NB4 (cell line): ENCODE measurements around the gene OLFML3.

Experiments
- CTCF ChIP-seq: IDR thresholded peaks from one replicate; pipeline ENCODE4 v1.5.1; 2012; ENCODE audit warnings: low read depth, low read length
- MAX ChIP-seq: IDR thresholded peaks from 2 replicates; pipeline ENCODE4 v1.6.1; 2011; ENCODE audit warnings: low read depth, low read length
- MYC ChIP-seq: IDR thresholded peaks from 2 replicates; pipeline ENCODE4 v1.6.1; 2011; ENCODE audit warnings: low read depth, low read length
- POLR2A ChIP-seq: IDR thresholded peaks from 2 replicates; pipeline ENCODE4 v1.6.1; 2011; ENCODE audit warnings: mild to moderate bottlenecking; ENCODE audit not compliant: insufficient read length; ENCODE audit errors: extremely low read depth

GRCh38 chr1:114026797-114027196 is 47.5 kb downstream of the OLFML3 start:
- TF ChIP-seq CTCF = no peak
- no peak for TF ChIP-seq MYC
- TF ChIP-seq MAX = no peak
- TF ChIP-seq POLR2A = no peak
